Smooth muscle cell (in vitro differentiated cells): Measurements from ENCODE around the gene CD96. TPM values are rescaled to one million over a fixed set of nuclear protein-coding genes. Genes with fewer than 3 reads are reported as not detected.

Source experiments
- DNase-seq: peaks from one replicate; lab custom pipeline; 2025; ENCODE audit not compliant: unreplicated experiment; lab: John Stamatoyannopoulos, UW
- H2AFZ ChIP-seq: fragments of 200-600 bp; sonication (generic); 2 replicates; pipeline ENCODE4 v1.6.0; 2016; ENCODE audit warnings: antibody characterized with exemption, low read depth, mild to moderate bottlenecking
- H3F3A ChIP-seq: fragments of 200-600 bp; sonication (generic); 2 replicates; pipeline ENCODE4 v1.6.0; 2017; ENCODE audit warnings: antibody characterized with exemption, low read depth
- H3K27ac ChIP-seq: fragments of 200-600 bp; sonication (generic); 2 replicates; pipeline ENCODE4 v1.5.1; 2016; ENCODE audit warnings: low read depth, mild to moderate bottlenecking
- H3K27me3 ChIP-seq: fragments of 200-600 bp; sonication (generic); 2 replicates; pipeline ENCODE4 v1.6.1; 2016; ENCODE audit warnings: low read depth, mild to moderate bottlenecking
- H3K36me3 ChIP-seq: fragments of 200-600 bp; sonication (generic); 2 replicates; pipeline ENCODE4 v1.5.1; 2016; ENCODE audit warnings: low read depth
- H3K4me1 ChIP-seq: fragments of 200-600 bp; sonication (generic); 2 replicates; pipeline ENCODE4 v1.5.1; 2016; ENCODE audit warnings: low read depth
- H3K4me2 ChIP-seq: fragments of 200-600 bp; sonication (generic); 2 replicates; pipeline ENCODE4 v1.6.0; 2016; ENCODE audit warnings: mild to moderate bottlenecking
- H3K4me3 ChIP-seq: fragments of 200-600 bp; sonication (generic); 2 replicates; pipeline ENCODE4 v1.5.1; 2016; ENCODE audit warnings: mild to moderate bottlenecking
- H3K79me2 ChIP-seq: fragments of 200-600 bp; sonication (generic); 2 replicates; pipeline ENCODE4 v1.6.0; 2016; ENCODE audit warnings: low read depth, mild to moderate bottlenecking
- H3K9ac ChIP-seq: fragments of 200-600 bp; sonication (generic); 2 replicates; pipeline ENCODE4 v1.6.0; 2016; ENCODE audit warnings: low read depth
- H3K9me3 ChIP-seq: fragments of 200-600 bp; sonication (generic); replicated peaks from 2 replicates; pipeline ENCODE4 v1.5.1; 2016; ENCODE audit warnings: low read depth
- H4K20me1 ChIP-seq: fragments of 200-600 bp; sonication (generic); 2 replicates; pipeline ENCODE4 v1.6.0; 2016; ENCODE audit warnings: low read depth
- CTCF ChIP-seq: fragments of 200-600 bp; sonication (generic); IDR thresholded peaks from 2 replicates; pipeline ENCODE4 v1.5.1; 2017; ENCODE audit warnings: borderline replicate concordance, mild to moderate bottlenecking, antibody characterized with exemption; ENCODE audit not compliant: insufficient read depth, poor library complexity, severe bottlenecking
- WGBS: methylation state at CpG from one replicate; pipeline ENCODE4 v1.1.7; 2016; ENCODE audit warnings: low lambda C conversion rate; 5-methylcytosine and 5-hydroxymethylcytosine counted together
- polyA plus RNA-seq: library from polyadenylated mRNA; unstranded; fragments of >200 nt; fragmentation: Nextera tagmentation; extraction: Ambion mirVana; gene quantifications from 2 replicates; pipeline ENCODE4 v1.2.1, GENCODE V29; 2016
- total RNA-seq: library from RNA; depleted of rRNA; stranded (reverse); fragments of >200 nt; gene quantifications from 2 replicates; pipeline ENCODE4 v1.2.3, GENCODE V29; 2014

CD96 gene
- total and polyA plus RNA-seq, 2 experiments from 2014 or later: 0.09 to 0.46 TPM

GRCh38 chr3:111667621-111668239 lies 125.7 kb downstream of the CD96 start:
- Histone ChIP-seq H3K27me3 (no peaks in the 10 kb centered on the region), H3K4me2 (no peak overlapping the region), H3K4me1 (no peaks in the 10 kb centered on the region), H2AFZ (peak overlapping the region; percentile 75), H3K79me2 (no peaks in the 10 kb centered on the region), H3K36me3 (no peaks in the 10 kb centered on the region), H4K20me1 (no peaks in the 10 kb centered on the region), H3K9ac (no peak overlapping the region), H3K27ac (no peak overlapping the region), H3K9me3 (no peaks in the 10 kb centered on the region), H3K4me3 (no peak overlapping the region), H3F3A (peaks cover 3% of the 10 kb centered on the region)
- TF ChIP-seq CTCF: no peak
- 72% methylated on average over 5 of the region's 5 CpGs for WGBS
- no peak for DNase-seq

DNA sequence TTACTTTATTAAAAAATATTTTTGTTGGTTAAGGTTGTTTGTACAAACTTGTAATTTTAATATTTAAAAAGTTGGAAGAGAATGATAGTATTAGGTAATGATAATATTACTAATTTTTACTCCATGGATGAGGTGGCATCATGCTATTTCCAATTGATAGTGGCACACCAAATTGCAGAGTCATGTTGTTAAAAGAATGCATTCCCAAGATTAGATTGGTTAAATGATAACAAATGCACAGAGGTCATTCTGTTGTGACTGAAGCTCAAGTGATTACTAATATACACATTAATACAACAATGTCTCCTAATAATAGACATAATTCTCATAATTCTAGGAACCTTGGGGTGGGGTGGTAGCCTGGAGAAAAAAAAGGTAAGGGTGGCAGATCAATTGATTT lies 126.3 kb downstream of the CD96 start:
- no peak overlapping the region for H2AFZ ChIP-seq
- H3K27ac ChIP-seq: no peak overlapping the region
- H3K36me3 ChIP-seq: no peaks in the 10 kb centered on the region
- H3K4me1 ChIP-seq: no peaks in the 10 kb centered on the region
- H3K9ac ChIP-seq: no peak overlapping the region
- no peaks in the 10 kb centered on the region for H3K79me2 ChIP-seq
- no peaks in the 10 kb centered on the region for H4K20me1 ChIP-seq
- DNase-seq: no peak
- H3K27me3 ChIP-seq: no peaks in the 10 kb centered on the region
- no peaks in the 10 kb centered on the region for H3K9me3 ChIP-seq
- TF ChIP-seq CTCF: no peak
- H3K4me3 ChIP-seq: no peak overlapping the region
- no peak overlapping the region for H3K4me2 ChIP-seq
- peaks cover 3% of the 10 kb centered on the region for H3F3A ChIP-seq

DNA sequence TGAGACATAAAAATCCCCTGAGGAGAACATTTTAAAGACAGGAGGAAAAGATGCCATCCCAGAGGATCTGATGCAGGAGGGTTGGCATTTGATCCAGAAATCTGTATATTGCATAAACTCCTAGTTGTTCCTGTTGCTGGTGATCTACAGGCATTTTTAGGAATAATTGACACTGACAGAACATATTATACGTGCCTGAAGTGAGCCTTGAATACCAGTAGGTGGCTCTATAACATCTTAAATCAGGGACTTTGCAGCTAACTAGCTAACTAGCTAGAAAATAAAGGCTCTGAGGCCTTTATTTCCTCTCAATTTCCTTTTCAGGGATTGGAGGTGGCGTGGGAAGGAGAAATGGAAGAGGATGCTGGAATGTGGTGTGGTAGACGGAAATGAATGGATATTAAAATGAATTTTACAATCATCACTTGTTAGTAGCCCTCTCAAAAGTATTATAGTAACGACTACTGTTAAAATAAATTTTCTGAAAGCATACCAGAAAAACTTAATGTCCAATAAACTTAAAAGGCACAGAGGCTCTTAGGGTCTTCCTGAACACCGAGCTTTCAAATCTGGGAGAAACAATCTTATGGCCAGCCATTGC lies 127.0 kb downstream of the CD96 start:
- no peaks in the 10 kb centered on the region for H3K4me1 ChIP-seq
- no peaks in the 10 kb centered on the region for H3K9me3 ChIP-seq
- peak overlapping the region; percentile 53 for H3K4me2 ChIP-seq
- no peaks in the 10 kb centered on the region for H3K79me2 ChIP-seq
- DNase-seq: no peak
- H3K36me3 ChIP-seq: no peaks in the 10 kb centered on the region
- no peaks in the 10 kb centered on the region for H3K27me3 ChIP-seq
- no peaks in the 10 kb centered on the region for H4K20me1 ChIP-seq
- no peak overlapping the region for H3K4me3 ChIP-seq
- peaks cover 3% of the 10 kb centered on the region for H3F3A ChIP-seq
- peak overlapping the region; percentile 58 for H2AFZ ChIP-seq
- H3K9ac ChIP-seq: no peak overlapping the region
- peak overlapping the region; percentile 85 for H3K27ac ChIP-seq
- TF ChIP-seq CTCF: peak; percentile 77
- 42% methylated on average over 5 of the region's 5 CpGs for WGBS
